HG03139 (cell line): ENCODE measurements around the gene CDKN2C.
"Not testable (repeated sequence)": the region's sequence is repeated elsewhere in the genome, so short reads cannot be mapped to it uniquely, and the experiment has no call there.

Experiments used
- ATAC-seq: cut with Tn5 transposase; IDR thresholded peaks from one replicate; pipeline ENCODE4 v1.9.1; 2021; ENCODE audit not compliant: unreplicated experiment

CDKN2C gene

GRCh38 chr1:50978144-50978851 lies 8.3 kb downstream of the CDKN2C start:
- peak; percentile 37 for ATAC-seq

GRCh38 chr1:50978852-50979781 lies 9.1 kb downstream of the CDKN2C start:
- no peak for ATAC-seq

- no peak for ATAC-seq
These were observed 9.9 kb downstream of the CDKN2C start for GRCh38 chr1:50979937-50980336.

GRCh38 chr1:50980505-50980904 lies 10.5 kb downstream of the CDKN2C start:
- no peak for ATAC-seq

GRCh38 chr1:50981741-50982140 lies 11.7 kb downstream of the CDKN2C start:
- no peak for ATAC-seq

- no peak for ATAC-seq
These were observed 12.6 kb downstream of the CDKN2C start for GRCh38 chr1:50982611-50983010.

- no peak for ATAC-seq
These were observed 13.3 kb downstream of the CDKN2C start for GRCh38 chr1:50983219-50983802.

GRCh38 chr1:50985094-50985493 lies 15.0 kb downstream of the CDKN2C start:
- no peak for ATAC-seq

- no peak for ATAC-seq
These were observed 16.6 kb downstream of the CDKN2C start for GRCh38 chr1:50986653-50987052.

GRCh38 chr1:50989694-50990093 lies 19.6 kb downstream of the CDKN2C start:
- no peak for ATAC-seq

- no peak for ATAC-seq
These were observed 22.7 kb downstream of the CDKN2C start for GRCh38 chr1:50992532-50993318.

GRCh38 chr1:50993645-50994044 lies 23.6 kb downstream of the CDKN2C start:
- no peak for ATAC-seq

- ATAC-seq = no peak
These were observed 25.0 kb downstream of the CDKN2C start for GRCh38 chr1:50994997-50995396.

GRCh38 chr1:50995651-50996050 lies 25.6 kb downstream of the CDKN2C start:
- no peak for ATAC-seq

- ATAC-seq = no peak
These were observed 26.0 kb downstream of the CDKN2C start for GRCh38 chr1:50996083-50996482.

- not testable (repeated sequence) for ATAC-seq
These were observed 29.3 kb downstream of the CDKN2C start for GRCh38 chr1:50999375-50999774.

GRCh38 chr1:51000160-51000559 lies 30.1 kb downstream of the CDKN2C start:
- ATAC-seq = peak; percentile 79

- ATAC-seq = no peak
These were observed 30.6 kb downstream of the CDKN2C start for GRCh38 chr1:51000651-51001050.

- ATAC-seq = no peak
These were observed 32.5 kb downstream of the CDKN2C start for GRCh38 chr1:51002516-51002915.

- not testable (repeated sequence) for ATAC-seq
These were observed 35.5 kb downstream of the CDKN2C start for GRCh38 chr1:51005549-51005948.

GRCh38 chr1:51009381-51009780 lies 39.3 kb downstream of the CDKN2C start:
- ATAC-seq = no peak
